ENCODE results near the gene RBPJ.
"Not testable (repeated sequence)": the region's sequence is repeated elsewhere in the genome, so short reads cannot be mapped to it uniquely, and the experiment has no call there.

RBPJ gene

DNA sequence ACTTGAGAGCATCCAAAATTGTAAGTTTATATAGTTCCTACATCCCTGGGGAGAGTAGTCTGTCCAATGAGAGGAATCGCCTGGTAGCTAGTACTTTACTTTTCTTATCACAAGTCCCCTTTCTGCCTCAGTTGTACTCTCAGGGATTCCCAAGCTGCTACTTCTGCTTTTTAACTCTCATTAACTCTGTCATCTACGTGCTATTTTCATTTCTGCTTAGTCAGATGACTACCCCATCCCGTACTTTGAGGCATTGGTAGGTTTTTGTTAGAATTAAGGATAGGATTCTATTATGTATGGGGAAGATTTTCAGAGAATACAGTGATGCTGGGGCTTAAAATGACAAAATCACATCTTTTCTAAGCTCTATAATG, 24.7 kb downstream of the RBPJ start:
- Histone ChIP-seq H3K9me3 (ENCODE audit: control insufficient read depth, low read length) (no peaks in the 10 kb centered on the region), H3K36me3 (ENCODE audit: control insufficient read depth, insufficient read depth, low read length, severe bottlenecking) (no peaks in the 10 kb centered on the region), H3K4me1 (ENCODE audit: control insufficient read depth, insufficient read depth, low read length) (peaks cover 53% of the 10 kb centered on the region), H3K9ac (ENCODE audit: low read length) (peak overlapping the region; percentile 53), H3K27me3 (replicated peaks; ENCODE audit: control insufficient read depth, insufficient read depth, low read length) (no peaks in the 10 kb centered on the region), H3K4me3 (ENCODE audit: low read length) (peak overlapping the region; percentile 66)
- no peak for DNase-seq (ENCODE audit: low read depth)

DNA sequence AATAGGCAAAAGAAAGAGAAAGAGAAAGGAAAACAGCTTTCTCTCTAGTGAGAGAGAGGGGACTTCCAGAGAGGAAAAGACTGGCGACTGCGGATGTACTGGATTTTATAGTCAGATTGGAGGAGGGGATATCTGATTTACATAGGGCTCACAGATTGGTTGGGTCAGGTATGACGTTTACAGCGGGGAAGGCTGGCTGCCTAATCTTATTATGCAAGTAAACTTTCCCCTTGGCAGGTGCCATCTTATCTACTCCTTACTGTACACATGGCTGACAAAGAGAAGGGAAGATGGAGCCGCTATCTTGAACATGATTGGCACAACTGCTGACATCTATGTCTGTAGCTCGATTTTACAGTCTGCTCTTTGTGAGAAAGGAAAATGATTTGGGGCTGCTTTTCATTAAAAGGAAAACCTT, 25.4 kb downstream of the RBPJ start:
- H3K4me1 ChIP-seq (ENCODE audit: control insufficient read depth, insufficient read depth, low read length): peaks cover 51% of the 10 kb centered on the region
- H3K36me3 ChIP-seq (ENCODE audit: control insufficient read depth, insufficient read depth, low read length, severe bottlenecking): no peaks in the 10 kb centered on the region
- H3K4me3 ChIP-seq (ENCODE audit: low read length): peak overlapping the region; percentile 66
- peak overlapping the region; percentile 53 for H3K9ac ChIP-seq (ENCODE audit: low read length)
- no peaks in the 10 kb centered on the region for H3K27me3 ChIP-seq (replicated peaks; ENCODE audit: control insufficient read depth, insufficient read depth, low read length)
- H3K9me3 ChIP-seq (ENCODE audit: control insufficient read depth, low read length): no peaks in the 10 kb centered on the region
- no peak for DNase-seq (ENCODE audit: low read depth)

DNA sequence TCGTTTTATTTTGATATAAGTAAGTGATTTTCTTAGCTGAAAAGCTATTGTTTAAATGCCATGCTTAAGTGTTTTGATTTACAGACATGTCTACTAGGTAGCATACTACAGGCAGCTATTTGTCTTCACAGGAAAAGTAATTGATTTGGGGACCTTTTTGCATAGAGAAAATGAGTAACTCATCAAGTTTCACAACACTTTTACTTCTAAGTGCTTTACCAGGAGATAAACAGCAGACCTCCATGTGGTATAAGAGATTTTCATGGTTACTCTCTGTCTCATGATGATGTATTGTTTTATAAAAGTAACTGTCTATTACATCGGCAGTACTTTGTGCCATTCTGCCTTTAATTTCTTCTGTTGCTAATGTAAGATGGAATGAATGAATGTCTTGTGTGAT, 28.7 kb downstream of the RBPJ start:
- DNase-seq (ENCODE audit: low read depth): no peak
- H3K4me1 ChIP-seq (ENCODE audit: control insufficient read depth, insufficient read depth, low read length): peaks cover 26% of the 10 kb centered on the region
- H3K9ac ChIP-seq (ENCODE audit: low read length): no peak overlapping the region

DNA sequence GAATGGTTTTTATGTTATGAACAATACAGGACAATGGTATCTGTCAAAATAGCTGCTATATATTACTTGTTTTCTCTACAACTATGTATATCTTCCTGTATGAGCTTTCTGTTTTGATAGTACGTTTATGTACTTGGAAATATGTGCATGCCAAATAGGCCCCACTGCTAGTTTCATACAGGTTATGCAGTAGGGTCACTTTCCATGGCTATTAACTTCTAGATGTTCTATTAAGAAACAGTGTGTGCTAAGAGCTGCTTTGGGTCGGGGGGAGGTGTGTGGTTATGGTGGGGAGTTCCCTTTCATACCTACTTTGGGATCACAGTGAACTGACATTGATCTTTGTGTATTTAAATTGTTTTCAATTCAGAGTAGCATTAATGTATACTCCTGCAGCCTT, 30.9 kb downstream of the RBPJ start:
- Histone ChIP-seq H3K27me3 (replicated peaks; ENCODE audit: control insufficient read depth, insufficient read depth, low read length) (no peaks in the 10 kb centered on the region), H3K9me3 (ENCODE audit: control insufficient read depth, low read length) (no peaks in the 10 kb centered on the region)
- DNase-seq (ENCODE audit: low read depth): no peak

More for the DNA sequence above, 28.7 kb downstream of the RBPJ start:
- no peaks in the 10 kb centered on the region for H3K27me3 ChIP-seq (replicated peaks; ENCODE audit: control insufficient read depth, insufficient read depth, low read length)
- no peak overlapping the region for H3K4me3 ChIP-seq (ENCODE audit: low read length)
- H3K9me3 ChIP-seq (ENCODE audit: control insufficient read depth, low read length): no peaks in the 10 kb centered on the region
- H3K36me3 ChIP-seq (ENCODE audit: control insufficient read depth, insufficient read depth, low read length, severe bottlenecking): no peaks in the 10 kb centered on the region

DNA sequence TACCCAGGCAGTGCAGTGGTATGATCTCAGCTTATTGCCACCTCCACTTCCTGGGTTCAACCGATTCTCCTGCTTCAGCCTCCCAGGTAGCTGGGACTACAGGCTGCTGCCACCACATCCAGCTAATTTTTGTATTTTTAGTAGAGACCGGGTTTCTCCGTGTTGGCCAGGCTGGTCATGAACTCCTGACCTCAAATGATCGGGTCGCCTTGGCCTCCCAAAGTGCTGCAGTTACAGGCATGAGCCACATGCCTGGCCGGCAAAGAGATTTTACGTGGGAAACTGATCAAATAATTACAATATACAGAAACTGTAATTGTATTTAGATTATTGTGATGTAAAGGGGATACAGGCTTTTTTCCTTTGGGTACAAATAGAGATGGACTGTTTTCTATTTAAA, 33.7 kb downstream of the RBPJ start:
- DNase-seq (ENCODE audit: low read depth): no peak
- H3K4me1 ChIP-seq (ENCODE audit: control insufficient read depth, insufficient read depth, low read length): peaks cover 29% of the 10 kb centered on the region
- H3K4me3 ChIP-seq (ENCODE audit: low read length): no peak overlapping the region
- H3K27me3 ChIP-seq (replicated peaks; ENCODE audit: control insufficient read depth, insufficient read depth, low read length): no peaks in the 10 kb centered on the region
- no peaks in the 10 kb centered on the region for H3K36me3 ChIP-seq (ENCODE audit: control insufficient read depth, insufficient read depth, low read length, severe bottlenecking)
- no peaks in the 10 kb centered on the region for H3K9me3 ChIP-seq (ENCODE audit: control insufficient read depth, low read length)
- H3K9ac ChIP-seq (ENCODE audit: low read length): no peak overlapping the region

More for the DNA sequence above, 30.9 kb downstream of the RBPJ start:
- Histone ChIP-seq H3K36me3 (ENCODE audit: control insufficient read depth, insufficient read depth, low read length, severe bottlenecking) (no peaks in the 10 kb centered on the region), H3K4me1 (ENCODE audit: control insufficient read depth, insufficient read depth, low read length) (peaks cover 24% of the 10 kb centered on the region), H3K9ac (ENCODE audit: low read length) (no peak overlapping the region), H3K4me3 (ENCODE audit: low read length) (no peak overlapping the region)

DNA sequence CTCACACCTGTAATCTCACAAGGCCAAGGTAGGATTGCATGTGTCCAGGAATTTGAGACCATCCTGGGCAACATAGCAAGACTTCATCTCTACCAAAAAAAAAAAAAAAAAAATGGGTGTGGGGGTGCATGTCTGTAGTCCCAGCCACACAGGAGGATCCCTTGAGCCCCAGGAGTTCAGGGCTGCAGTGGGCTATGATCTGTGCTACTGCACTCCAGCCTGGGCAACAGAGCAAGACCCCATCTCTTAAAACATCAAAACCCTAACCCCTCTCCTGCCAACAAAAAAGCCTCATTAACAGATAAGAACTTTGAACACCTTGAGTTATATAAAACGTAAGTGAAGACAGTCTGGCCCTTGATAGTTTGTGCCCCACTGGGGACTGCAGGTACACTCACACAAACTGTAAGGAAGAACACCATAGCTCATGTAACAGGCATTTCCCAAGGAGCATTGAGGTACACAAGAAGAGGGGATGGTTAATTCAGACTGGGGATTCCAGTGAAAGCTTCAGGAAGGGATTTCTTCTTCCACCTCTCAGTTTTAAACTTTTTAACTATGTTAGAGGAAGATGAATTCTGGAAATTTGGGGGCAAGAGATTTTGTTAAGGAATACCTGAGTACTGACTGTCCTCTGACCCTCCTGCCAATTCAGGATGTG, 34.7 kb downstream of the RBPJ start:
- Histone ChIP-seq H3K4me1 (ENCODE audit: control insufficient read depth, insufficient read depth, low read length) (peaks cover 24% of the 10 kb centered on the region), H3K9ac (ENCODE audit: low read length) (peak overlapping the region; percentile 2), H3K36me3 (ENCODE audit: control insufficient read depth, insufficient read depth, low read length, severe bottlenecking) (no peaks in the 10 kb centered on the region), H3K9me3 (ENCODE audit: control insufficient read depth, low read length) (no peaks in the 10 kb centered on the region), H3K4me3 (ENCODE audit: low read length) (no peak overlapping the region), H3K27me3 (replicated peaks; ENCODE audit: control insufficient read depth, insufficient read depth, low read length) (no peaks in the 10 kb centered on the region)
- no peak for DNase-seq (ENCODE audit: low read depth)

DNA sequence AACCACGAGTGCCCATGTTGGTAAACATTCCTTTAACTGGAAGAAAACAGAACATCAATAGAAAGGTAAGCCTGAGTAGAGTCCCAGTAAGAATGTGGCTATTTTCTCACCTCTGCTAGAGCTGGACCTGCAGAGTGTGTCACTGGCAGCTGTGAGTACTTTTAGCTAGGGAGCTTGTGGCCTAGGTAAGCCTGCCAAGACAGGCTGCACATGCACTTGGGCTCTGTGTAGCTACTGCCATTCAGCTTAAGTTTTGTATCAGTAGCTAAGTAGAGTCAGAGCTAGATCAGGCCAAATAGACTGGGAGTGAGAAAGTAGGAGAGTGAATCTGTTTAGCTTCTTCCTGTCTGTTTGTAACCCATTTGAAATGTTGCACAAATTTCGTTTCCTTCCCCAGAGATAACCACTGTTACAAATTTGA, 35.3 kb downstream of the RBPJ start:
- Histone ChIP-seq H3K9ac (ENCODE audit: low read length) (peak overlapping the region; percentile 2), H3K9me3 (ENCODE audit: control insufficient read depth, low read length) (no peaks in the 10 kb centered on the region), H3K4me3 (ENCODE audit: low read length) (no peak overlapping the region), H3K27me3 (replicated peaks; ENCODE audit: control insufficient read depth, insufficient read depth, low read length) (no peaks in the 10 kb centered on the region), H3K4me1 (ENCODE audit: control insufficient read depth, insufficient read depth, low read length) (peaks cover 27% of the 10 kb centered on the region), H3K36me3 (ENCODE audit: control insufficient read depth, insufficient read depth, low read length, severe bottlenecking) (no peaks in the 10 kb centered on the region)
- no peak for DNase-seq (ENCODE audit: low read depth)

DNA sequence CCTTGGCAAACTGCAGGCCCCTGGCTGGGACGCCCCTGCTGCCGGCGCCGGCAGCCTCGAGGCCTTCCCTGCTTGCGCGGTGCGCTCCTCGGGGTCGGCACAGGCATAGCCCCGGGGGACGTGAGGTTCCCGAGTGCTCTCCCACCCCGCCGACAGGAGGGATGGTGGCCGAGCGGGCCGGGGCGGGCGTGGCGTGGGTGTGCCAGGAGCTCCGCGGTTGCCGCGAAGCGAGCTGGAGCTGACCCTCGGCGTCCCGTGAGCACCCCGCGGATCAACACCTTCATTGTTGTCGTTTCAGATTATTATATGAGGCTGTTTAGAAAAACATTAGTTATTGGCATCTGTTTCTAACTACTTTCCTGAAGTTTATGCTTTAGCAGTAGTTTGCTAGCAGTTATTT, 38.7 kb downstream of the RBPJ start:
- not testable (repeated sequence) for H3K9ac ChIP-seq (ENCODE audit: low read length); H3K9me3 ChIP-seq (ENCODE audit: control insufficient read depth, low read length); DNase-seq (ENCODE audit: low read depth); H3K27me3 ChIP-seq (replicated peaks; ENCODE audit: control insufficient read depth, insufficient read depth, low read length); H3K36me3 ChIP-seq (ENCODE audit: control insufficient read depth, insufficient read depth, low read length, severe bottlenecking)
- H3K4me3 ChIP-seq (ENCODE audit: low read length): peak overlapping the region; percentile 21
- peaks cover 44% of the 10 kb centered on the region for H3K4me1 ChIP-seq (ENCODE audit: control insufficient read depth, insufficient read depth, low read length)

DNA sequence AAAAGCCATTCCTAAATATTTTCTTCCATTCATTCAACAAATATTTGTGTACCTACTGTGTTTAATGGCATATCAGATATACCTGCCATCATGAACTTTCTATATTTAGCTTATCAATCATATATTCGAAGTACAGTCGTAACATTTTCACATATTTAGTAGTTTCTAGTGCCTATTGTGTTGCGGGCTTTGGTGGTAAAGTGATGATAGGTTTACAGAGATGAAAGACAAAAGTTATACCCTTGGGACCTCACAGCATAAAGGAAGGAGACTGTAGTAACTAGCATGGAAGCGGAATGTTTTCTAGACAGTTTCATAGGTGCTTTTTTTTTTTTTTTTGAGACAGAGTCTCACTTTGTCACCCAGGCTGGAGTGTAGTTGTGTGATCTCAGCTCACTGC, 39.5 kb downstream of the RBPJ start:
- DNase-seq (ENCODE audit: low read depth): no peak
- Histone ChIP-seq H3K4me1 (ENCODE audit: control insufficient read depth, insufficient read depth, low read length) (peaks cover 41% of the 10 kb centered on the region), H3K9me3 (ENCODE audit: control insufficient read depth, low read length) (no peaks in the 10 kb centered on the region), H3K9ac (ENCODE audit: low read length) (no peak overlapping the region), H3K4me3 (ENCODE audit: low read length) (no peak overlapping the region), H3K27me3 (replicated peaks; ENCODE audit: control insufficient read depth, insufficient read depth, low read length) (no peaks in the 10 kb centered on the region), H3K36me3 (ENCODE audit: control insufficient read depth, insufficient read depth, low read length, severe bottlenecking) (no peaks in the 10 kb centered on the region)

DNA sequence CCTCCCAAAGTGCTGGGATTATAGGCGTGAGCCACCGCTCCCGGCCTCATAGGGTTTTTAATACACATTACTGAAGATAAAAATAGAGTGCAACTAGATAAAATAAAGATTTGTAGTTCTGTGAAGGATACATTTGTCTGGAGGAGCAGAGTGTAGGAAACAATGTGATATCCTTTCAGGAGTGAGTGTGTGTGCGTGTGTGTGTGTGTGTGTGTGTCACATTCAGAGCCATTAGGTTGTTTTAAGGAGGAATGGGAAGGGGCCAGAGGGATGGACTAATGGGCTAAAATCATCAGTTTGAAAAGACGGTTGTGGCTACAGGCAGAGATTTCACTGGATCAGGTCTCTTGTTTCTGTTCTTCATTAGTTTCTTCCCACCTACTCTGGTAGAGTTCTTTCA, 40.0 kb downstream of the RBPJ start:
- Histone ChIP-seq H3K4me1 (ENCODE audit: control insufficient read depth, insufficient read depth, low read length) (peaks cover 36% of the 10 kb centered on the region), H3K27me3 (replicated peaks; ENCODE audit: control insufficient read depth, insufficient read depth, low read length) (no peaks in the 10 kb centered on the region), H3K4me3 (ENCODE audit: low read length) (peak overlapping the region; percentile 55), H3K9ac (ENCODE audit: low read length) (no peak overlapping the region), H3K9me3 (ENCODE audit: control insufficient read depth, low read length) (no peaks in the 10 kb centered on the region), H3K36me3 (ENCODE audit: control insufficient read depth, insufficient read depth, low read length, severe bottlenecking) (no peaks in the 10 kb centered on the region)
- DNase-seq (ENCODE audit: low read depth): no peak

DNA sequence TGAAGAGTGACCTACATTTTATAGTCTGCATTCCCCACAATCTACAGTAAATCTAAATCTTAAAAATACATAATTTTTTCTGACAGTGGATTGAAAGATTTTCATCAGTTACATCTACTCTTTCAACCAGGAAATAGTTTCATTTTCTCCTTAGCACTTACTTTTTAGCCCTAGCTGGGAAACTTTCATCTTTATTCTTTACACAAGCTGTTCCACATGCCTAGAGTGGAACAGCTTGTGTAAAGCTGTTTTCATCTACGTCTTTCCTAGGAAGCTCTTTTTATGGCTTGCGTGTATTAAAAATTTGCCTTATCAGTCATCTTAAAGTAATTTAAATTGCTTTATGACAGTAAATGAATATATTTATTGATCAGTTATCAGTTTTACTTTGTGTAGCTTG, 40.5 kb downstream of the RBPJ start:
- H3K9me3 ChIP-seq (ENCODE audit: control insufficient read depth, low read length): no peaks in the 10 kb centered on the region
- DNase-seq (ENCODE audit: low read depth): peak; percentile 18
- H3K9ac ChIP-seq (ENCODE audit: low read length): no peak overlapping the region
- no peaks in the 10 kb centered on the region for H3K36me3 ChIP-seq (ENCODE audit: control insufficient read depth, insufficient read depth, low read length, severe bottlenecking)
- H3K27me3 ChIP-seq (replicated peaks; ENCODE audit: control insufficient read depth, insufficient read depth, low read length): no peaks in the 10 kb centered on the region
- peak overlapping the region; percentile 55 for H3K4me3 ChIP-seq (ENCODE audit: low read length)
- peaks cover 31% of the 10 kb centered on the region for H3K4me1 ChIP-seq (ENCODE audit: control insufficient read depth, insufficient read depth, low read length)

Measured in adipocyte (in vitro differentiated cells).